K562 (cell line): Measurements from ENCODE around the gene SLC2A4RG. TPM values are rescaled to one million over a fixed set of nuclear protein-coding genes. Genes with fewer than 3 reads are reported as not detected.

Experiments
- CAMTA2 ChIP-seq: fragments of 250-450 bp; sonication (Bioruptor Pico); conservative IDR thresholded peaks from 2 replicates; pipeline ENCODE4 v1.5.1; 2022
- CHD7 ChIP-seq: fragments of 200-600 bp; sonication (generic); IDR thresholded peaks from one replicate; pipeline ENCODE4 v1.6.1; 2012; ENCODE audit warnings: mild to moderate bottlenecking, low read depth, low read length, inconsistent platforms
- E2F1 ChIP-seq: sonication (generic); formaldehyde crosslinking; IDR thresholded peaks from 2 replicates; pipeline ENCODE4 v1.8.1; 2023; ENCODE audit warnings: mild to moderate bottlenecking, missing genetic modification reagents, moderate library complexity
- ESRRB ChIP-seq: fragments of 250-450 bp; sonication (Bioruptor Pico); IDR thresholded peaks from 2 replicates; pipeline ENCODE4 v1.5.0; 2020; ENCODE audit warnings: mild to moderate bottlenecking, moderate library complexity, borderline replicate concordance
- HDAC1 ChIP-seq, 2 experiments: fragments of 450-650 bp; IDR thresholded peaks; 2 replicates each; pipeline ENCODE4 v1.6.1; 2016 to 2017; ENCODE audit warnings: inconsistent platforms in 1 of 2, mild to moderate bottlenecking in 1 of 2, moderate library complexity in 1 of 2
- MEF2A ChIP-seq: IDR thresholded peaks from 2 replicates; pipeline ENCODE4 v1.6.1; 2011; ENCODE audit warnings: low read depth, mild to moderate bottlenecking, low read length, moderate library complexity; ENCODE audit not compliant: control insufficient read depth
- MNT ChIP-seq, 2 experiments: fragments of 450-650 bp; conservative IDR thresholded peaks; 2 replicates each; pipeline ENCODE4 v1.6.1; 2017; ENCODE audit warnings: mild to moderate bottlenecking in 2 of 2, moderate library complexity in 2 of 2
- ZNF124 ChIP-seq: sonication (generic); formaldehyde crosslinking; IDR thresholded peaks from 2 replicates; pipeline ENCODE4 v1.8.1; 2022; ENCODE audit warnings: missing genetic modification reagents
- ZNF347 ChIP-seq: fragments of 450-650 bp; formaldehyde crosslinking; IDR thresholded peaks from 2 replicates; pipeline ENCODE4 v1.4.0; 2020; ENCODE audit warnings: low read depth, mild to moderate bottlenecking, moderate library complexity
- polyA plus RNA-seq, 8 experiments: library from polyadenylated mRNA; depleted of rRNA in 4 of 8; stranded (reverse) in 5 of 8; unstranded in 3 of 8; fragments of >200 nt; fragmentation: Nextera tagmentation in 2 of 8; fragmentation: Illumina TruSeq in 1 of 8; extraction: Ambion mirVana in 2 of 8; extraction: Trizol in 1 of 8; gene quantifications; 2 replicates each; pipeline versions ENCODE4 v1.2.1 to v1.2.3, GENCODE V29; 2011 to 2014; ENCODE audit warnings: inconsistent platforms in 1 of 8, missing spikeins in 1 of 8
- total RNA-seq, 7 experiments: library from RNA; depleted of rRNA in 6 of 7; stranded (reverse); fragments of >200 nt in 6 of 7; fragmentation: Illumina TruSeq in 2 of 7; extraction: Trizol in 2 of 7; gene quantifications; 2 replicates each; pipeline versions ENCODE4 v1.2.1 to v1.2.3, GENCODE V29; 2011 to 2021; ENCODE audit warnings: low replicate concordance in 1 of 7

SLC2A4RG gene
- total and polyA plus RNA-seq, 9 of the 15 experiments (the other 6 are each of a cell fraction or from before 2014, with no cell fraction given), result 0.34 to 97.3 (median 26.5) TPM

GRCh38 chr20:63707558-63708300 is 31.8 kb upstream of the SLC2A4RG start, which contains the start of the genes ARFRP1 and ZGPAT (continued):
- TF ChIP-seq ZNF347, result no peak
- TF ChIP-seq E2F1, result peak; percentile 74; the same call in 1 of the 2 replicates
- TF ChIP-seq MEF2A, result no peak
- 0 out of 2 replicates have a peak, but pooled peaks have one; percentile 23 for TF ChIP-seq ZNF124 (CRISPR knock-in tag)
- TF ChIP-seq ESRRB (CRISPR knock-in tag), result no peak
- peak; percentile 38 to 80; a peak in 3 of 4 replicates for TF ChIP-seq MNT (conservative IDR thresholded peaks at IDR 0.05)
- no peak for TF ChIP-seq CHD7
- TF ChIP-seq HDAC1 (IDR thresholded peaks at IDR 0.05), result peak in 1 of 2 experiments; percentile 61; a peak in 2 of 4 replicates
- TF ChIP-seq CAMTA2 (CRISPR knock-in tag), result 0 out of 2 replicates have a peak, but pooled peaks have one; percentile 47
